Stimulated activated CD4-positive, alpha-beta T cell treated with anti-CD3 and anti-CD28 coated beads, Interleukin-4, amount 100 ng/mL, for 4 hours (primary cell): ENCODE results near the gene TFAP2E.

Experiments used
- DNase-seq, 2 experiments: peaks; one replicate each; pipeline ENCODE4 v3.0.0-alpha.2; 2020

TFAP2E gene

DNA sequence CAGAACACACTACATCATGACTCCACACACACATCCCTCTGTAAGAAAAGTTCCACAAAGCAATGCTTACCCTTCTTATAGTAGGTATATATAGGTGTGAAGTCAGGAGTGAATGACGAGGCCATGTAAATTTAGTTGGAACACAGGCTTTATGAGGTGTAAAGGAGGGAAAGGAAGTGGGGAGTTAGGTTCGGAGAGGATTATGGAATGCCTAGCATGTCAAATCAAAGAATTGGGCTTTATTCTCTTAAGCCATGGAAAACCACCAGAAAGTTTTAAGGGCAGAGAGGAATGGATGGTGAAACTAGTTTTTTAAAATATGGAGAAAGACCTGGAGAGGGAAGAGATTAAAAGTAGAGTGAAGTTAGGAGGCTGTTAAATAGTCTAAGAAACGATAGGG is 26.3 kb downstream of the TFAP2E start:
- no peak for DNase-seq

DNA sequence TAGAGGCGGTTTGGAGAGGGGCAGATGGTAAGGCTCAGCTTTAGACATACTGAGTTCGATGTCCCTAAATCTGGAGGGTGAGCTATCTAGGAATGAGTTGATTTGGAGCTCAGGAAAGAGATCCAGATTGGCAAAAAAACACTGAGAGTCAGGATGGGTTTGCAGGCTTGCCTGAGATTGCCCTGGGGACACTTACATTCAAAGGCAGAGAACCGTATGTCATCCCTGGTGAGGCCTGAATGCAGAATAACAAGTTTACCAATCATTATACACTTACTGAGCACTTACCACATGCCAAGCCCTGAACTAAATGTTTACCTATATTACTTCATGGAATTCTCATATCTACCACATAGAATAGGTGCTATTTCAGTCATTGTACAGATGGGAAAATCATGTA is 27.5 kb downstream of the TFAP2E start:
- DNase-seq: no peak

DNA sequence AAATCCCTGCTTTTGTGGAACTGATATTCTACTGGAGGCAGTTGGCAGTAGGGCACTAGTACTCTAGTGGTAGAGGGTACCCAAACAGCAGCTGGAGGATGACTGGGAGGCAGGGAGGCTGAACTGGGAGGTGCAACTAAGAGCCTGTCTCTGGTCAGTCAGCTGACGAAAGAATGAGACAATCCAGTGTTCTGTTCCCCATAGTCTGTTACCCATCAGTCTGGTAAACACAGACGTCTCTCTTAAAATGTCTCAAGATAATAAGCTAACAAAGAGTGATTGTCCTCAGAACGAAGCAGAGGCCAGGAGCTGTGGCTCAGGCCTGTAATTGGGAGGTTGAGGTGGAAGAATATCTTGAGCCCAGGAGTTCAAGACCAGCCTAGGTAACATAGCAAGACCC is 30.4 kb downstream of the TFAP2E start:
- DNase-seq: no peak

DNA sequence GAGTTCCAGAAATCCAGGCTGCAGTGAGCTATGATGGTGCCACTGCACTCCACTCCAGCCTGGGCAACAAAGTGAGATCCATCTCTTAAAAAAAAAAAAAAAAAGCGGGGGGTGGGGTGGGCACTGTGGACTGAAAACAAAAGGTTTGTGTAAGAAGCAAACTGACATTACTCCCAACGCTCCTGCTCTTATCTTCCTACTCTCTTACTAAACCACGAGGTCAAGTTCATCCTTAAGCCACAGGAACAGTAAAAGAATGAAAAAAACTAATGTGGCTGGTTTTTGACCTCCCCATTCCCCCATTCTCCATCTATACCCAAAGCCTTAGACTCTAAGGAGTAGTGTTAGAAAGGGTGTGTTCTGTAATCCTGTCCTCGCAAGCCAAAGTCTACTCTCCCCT is 30.8 kb downstream of the TFAP2E start:
- DNase-seq: no peak

DNA sequence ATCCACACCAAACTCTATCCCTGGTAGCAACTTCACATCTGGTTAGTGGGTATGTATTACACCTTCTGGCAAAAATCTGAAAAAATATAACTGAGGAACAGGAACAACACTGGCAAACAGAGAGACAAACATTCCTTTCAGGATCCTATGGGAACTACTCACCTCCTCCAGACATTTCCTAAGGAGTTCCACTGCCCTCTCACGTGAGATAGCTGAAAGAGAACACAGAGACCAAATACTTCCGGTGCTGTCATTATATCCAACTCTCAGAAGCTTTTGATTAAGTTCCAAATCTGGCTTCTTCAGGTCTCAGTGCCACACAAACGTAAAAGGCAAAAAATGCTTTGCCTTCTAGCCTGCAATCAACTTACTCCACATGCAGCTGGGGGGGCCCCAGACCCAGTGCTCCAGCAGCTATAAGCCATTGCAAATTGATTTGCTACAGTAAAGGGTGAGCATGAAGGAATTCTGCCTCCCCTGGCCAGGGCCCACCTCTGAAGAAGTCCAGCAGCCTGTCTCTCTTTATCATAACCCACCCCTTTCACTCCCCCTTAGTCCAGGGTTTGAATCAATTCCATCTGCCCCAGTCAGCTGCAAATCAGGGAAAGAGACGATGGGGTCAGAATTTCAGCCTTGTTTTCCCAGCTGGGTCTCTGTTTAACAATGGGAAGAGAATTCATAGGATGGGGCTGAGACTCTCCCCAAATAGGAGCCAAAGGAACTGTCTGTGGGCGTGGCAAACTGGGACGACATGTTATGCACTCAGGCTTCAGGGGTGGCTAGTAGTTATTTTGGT is 32.2 kb downstream of the TFAP2E start:
- DNase-seq: no peak

DNA sequence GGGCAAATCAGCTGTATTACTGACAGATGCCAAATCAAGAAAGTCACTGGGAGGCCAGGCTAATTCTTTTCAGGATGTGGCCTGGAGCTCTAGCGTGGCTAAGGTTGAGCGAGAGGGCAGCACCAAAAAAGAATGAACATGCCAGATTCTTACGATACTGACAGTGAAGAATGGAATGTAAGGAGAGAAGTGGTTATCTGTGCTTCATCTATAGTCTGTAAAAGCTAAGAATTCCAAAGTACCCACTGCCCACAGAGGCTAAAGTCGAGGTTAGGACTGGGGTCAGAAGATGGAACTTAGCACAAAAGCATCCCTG is 32.7 kb downstream of the TFAP2E start:
- DNase-seq: no peak

DNA sequence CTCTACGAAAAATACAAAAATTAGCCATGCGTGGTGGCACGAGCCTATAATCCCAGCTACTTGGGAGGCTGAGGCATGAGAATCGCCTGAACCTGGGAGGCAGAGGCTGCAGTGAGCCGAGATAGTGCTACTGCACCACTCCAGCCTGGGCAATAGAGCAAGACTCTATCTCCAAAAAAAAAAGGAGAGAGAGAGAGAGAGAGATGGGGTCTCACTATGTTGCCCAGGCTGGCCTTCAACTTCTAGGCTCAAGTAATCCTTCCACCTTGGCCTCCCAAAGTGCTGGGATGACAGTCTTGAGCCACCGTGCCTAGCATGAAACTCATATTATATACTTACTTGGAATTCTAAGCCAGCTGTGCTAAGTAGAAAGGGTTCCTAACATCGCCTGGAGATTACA is 38.5 kb downstream of the TFAP2E start:
- DNase-seq: no peak

DNA sequence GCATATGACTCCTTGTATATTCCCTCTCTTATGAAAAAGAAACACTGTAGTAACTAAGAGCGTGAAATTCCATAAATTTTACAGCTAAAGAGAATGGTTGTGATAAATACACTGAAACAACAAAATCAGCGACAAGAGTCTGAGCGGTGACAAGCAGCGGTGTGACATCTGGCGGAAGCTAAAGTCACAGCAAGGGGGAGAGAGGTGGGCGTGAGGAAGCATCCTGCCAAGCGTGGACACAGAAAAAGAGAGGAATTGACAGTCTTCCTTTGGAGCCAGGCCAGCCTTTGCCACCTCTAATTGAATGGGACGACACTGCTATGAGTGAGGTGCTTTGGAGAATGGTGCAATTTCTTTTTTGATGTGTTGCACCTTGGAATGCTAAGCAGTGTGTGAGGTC is 42.3 kb downstream of the TFAP2E start:
- no peak for DNase-seq

DNA sequence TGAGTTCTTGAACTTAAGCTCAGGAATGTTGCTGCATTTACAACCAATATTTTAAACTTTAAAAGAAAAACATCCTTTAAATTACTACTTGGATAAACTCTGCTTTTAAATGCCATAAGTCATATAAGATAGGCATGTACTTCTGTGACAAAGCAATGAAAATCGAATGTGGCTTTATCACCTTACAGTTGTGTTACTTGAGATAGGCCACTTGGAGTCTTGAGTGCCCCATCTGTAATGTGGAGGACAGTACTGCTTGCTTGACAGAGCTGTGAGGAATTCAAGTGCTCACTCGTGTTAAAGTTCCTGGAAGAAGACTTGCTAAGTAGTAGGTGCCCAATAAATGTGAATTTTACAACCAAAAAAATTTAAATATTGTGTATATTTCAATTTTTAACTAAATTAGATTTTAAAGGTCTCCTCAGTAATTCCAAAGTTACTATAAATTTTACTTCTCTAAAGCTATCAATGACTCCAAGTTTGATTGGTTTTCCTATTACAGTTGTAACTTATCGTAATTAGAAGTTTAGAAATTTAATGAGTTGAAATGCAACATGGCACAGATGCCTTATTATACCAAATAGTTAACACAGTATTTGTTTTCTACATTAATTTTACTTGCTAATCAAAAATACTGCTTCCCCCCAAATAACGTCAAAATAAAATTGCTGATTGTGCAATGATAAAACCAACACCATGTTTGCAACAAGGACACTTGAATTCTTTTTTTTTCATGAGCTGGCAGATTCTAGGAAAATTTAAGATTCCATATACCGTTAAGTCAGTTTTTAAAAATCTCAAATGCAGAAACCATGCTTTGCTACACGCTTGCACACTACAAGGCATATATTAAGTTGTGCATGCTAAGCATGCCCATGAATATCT is 46.4 kb downstream of the TFAP2E start:
- no peak for DNase-seq

DNA sequence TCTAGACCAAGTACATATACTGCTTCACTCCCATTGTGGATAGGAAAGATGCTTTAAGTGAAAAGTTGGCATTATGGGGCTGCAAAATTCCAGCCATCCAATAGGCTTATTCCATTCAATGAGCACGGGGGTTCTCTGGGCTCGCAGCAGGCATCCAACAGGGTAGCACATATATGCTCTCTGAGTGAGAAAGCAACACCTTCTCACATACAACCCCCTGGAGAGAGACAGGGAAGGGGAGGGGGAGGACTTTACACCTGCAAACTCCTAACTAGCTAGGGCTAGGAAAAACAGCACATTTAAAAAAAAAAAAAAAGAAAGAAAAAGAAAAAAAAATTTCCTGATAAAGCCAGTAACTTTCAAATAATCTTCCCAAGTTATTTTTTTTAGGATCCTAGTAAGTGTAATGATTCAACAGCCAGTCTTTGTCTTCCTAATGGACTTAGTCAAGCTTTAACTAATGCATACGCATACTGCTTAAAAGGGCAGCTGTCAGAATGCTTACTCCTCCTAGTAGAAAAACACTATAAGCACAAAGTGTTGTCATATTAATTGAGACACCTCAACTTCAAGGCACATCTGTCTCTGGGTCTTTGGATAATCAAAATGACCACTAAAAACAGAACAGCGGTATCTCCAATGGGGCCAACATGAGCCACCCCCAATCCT is 49.5 kb downstream of the TFAP2E start:
- DNase-seq: no peak

DNA sequence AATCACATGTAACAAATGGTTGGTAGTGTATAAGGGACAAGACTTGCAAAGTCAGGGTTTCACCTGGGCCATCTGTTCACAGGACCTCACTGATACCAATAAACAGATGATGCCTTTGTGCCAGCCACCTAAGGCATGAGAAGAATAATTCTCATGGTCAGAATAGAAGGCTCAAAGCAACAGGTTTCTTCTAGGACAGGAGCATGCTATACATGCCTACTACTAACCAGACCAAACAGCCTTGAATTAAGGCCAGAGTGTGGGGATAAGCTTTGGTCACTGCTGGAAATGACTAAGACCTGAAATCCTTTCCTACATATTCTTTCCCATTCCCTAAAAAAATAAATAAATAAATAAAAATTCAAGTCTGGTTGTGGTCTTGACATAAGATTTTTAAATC is 50.7 kb downstream of the TFAP2E start:
- DNase-seq: no peak

DNA sequence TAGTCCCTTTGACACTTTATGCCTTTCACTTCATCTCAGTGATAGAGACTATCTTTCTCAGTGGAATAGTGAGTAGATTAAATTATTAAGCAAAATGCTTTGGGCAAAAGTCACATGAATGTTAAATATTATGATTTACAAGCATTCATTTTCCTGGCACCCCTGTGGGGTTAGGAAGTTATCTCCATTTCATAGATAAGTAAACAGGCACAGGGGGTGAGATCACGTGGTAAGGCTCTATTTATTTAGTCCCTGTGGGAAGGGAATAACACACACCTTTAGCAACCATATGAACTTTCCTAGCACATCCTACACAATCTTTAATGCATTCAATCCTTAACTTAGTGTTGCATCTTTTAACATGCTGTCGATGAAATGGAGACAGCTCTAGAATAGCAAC is 55.9 kb downstream of the TFAP2E start:
- no peak for DNase-seq

DNA sequence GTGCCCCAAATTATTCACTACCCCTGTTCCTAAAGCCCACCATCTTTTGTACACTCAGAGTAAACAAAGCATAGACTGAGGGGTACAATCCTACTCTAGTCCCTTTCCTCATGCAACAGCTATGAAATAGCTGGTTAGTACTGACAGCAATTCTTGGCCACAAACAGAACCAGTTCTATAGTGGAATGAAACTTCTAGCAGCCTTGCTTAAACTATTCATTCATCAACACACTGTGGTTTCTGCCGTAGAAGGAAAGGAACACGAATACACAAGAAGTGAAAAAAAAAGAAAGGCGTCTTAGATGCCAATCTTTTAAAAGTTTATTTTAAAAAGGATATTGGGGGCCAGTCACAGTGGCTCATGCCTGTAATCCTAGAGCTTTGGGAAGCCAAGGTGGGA is 58.3 kb downstream of the TFAP2E start:
- no peak for DNase-seq

DNA sequence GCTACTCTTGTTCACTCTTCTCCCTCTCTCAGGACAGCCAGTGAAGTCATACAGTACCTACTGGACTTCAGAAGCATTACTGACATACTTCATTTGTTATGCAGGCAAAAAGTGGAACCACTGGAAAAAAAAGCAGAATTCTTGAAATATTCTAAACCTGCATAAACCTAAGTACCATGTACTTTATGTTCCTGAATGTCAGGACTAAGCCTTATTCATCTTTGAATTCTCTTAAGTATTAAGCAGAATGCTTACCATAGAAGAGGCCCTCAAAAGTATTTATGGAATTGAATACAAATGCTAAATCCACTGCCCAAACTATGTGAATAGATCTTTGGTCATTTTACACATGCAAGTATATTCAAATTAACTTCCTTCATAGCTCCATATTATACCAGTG is 60.4 kb downstream of the TFAP2E start:
- DNase-seq: no peak

DNA sequence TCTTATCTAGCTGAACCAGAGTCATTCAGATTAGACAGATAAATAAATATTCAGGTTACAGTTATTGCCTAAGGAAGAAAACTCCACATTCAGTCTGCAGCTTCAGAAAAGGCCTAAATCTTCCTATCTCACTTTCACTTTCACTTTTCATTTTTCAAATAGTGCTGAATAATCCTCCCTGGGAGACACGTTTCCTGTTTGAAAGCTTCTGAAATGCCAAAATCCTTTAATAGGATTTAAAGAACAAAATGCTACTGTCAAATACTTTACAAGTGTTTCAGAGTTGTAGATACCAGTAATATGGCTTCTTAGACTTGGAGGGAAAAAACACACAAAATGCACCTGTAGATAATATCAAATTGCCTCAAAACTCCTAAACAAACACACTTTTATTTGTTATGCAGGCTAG is 64.3 kb downstream of the TFAP2E start:
- DNase-seq: no peak

DNA sequence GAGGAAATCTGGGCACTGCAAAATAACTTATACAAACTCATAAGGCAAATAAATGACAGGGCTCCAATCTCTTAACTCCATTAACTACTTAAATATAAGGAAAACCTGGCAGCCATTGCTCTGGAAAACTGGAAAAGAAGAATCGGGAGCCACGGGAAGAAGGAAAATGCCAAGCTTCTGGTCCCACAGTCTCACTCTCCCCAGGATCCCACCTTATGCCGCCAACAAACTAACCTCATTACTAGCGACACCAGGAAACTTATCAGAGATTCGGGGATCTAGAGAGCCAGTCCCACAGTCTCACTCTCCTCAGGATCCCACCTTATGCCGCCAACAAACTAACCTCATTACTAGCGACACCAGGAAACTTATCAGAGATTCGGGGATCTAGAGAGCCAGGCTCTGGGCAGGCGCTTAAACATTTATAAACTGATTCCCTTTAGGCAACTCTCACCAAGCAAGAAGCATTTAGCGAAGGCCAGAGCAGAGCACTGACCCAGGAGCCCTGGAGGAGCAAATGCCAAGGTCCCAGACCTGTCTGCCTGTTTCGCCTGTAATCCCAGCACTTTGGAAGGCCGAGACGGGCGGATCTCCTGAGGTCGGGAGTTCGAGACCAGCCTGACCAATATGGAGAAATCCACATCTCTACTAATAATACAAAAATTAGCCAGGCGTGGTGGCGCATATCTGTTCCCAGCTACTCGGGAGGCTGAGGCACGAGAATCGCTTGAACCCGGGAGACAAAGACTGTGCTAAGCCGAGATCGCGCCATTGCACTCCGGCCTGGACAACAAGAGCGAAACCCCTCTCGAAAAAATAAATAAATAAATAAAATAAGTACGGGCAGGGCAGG is 67.5 kb downstream of the TFAP2E start:
- DNase-seq: no peak

DNA sequence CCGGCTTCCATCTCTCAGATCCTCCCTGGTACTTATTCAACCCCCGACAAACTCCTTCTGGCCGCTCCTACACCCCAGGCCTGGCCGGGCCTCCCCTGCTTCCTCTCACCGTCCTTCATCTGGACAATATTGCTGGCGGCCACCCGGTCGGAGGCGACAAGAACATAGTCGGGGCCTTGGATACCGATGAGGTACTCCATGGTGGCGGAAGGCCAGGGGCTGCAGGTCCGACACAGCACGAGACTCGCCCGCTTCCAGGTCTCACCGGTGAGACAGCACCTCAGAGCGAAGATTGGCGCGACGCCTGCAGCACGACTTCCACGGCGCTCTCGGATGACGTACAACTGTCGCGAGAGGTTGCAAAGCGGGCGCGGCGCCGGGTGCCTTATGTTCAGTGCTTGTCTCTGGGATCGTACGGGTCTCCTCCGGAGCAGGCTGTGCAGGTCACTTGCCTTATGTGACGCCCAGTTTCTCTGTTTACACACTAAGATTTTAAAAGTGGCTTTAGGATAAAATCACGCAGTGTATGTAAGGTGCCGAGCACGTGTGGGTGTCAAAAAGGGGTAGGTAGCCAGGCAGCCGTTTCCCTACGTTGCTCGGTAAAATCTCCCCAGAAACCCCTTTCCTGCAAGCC is 68.2 kb downstream of the TFAP2E start, which contains the start of gene PSMB2:
PSMB2 (minus strand) TSS at position 294 of the 634 bp plus-strand sequence; CDS start at position 200, 94 bp downstream.
- DNase-seq: peak; percentile 94 to 97

DNA sequence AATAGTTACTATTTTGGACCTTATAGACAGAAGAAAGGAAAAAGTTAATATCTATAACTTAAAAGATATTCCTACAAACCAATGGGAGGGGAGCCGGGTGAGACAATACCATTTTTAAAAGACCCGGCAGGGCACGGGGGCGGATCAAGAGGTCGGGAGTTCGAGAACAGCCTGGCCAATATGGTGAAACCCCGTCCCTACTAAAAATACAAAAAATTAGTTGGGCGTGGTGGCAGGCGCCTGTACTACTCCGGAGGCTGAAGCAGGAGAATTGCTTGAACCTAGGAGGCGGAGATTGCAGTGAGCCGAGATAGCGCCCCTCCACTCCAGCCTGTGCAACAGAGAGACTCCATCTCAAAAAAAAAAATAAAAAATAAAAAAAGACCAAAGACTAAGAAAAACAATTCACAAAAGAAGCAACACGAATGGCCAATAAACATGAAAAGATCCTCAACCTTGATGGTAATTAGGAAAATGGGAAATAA is 69.4 kb downstream of the TFAP2E start:
- DNase-seq: no peak

DNA sequence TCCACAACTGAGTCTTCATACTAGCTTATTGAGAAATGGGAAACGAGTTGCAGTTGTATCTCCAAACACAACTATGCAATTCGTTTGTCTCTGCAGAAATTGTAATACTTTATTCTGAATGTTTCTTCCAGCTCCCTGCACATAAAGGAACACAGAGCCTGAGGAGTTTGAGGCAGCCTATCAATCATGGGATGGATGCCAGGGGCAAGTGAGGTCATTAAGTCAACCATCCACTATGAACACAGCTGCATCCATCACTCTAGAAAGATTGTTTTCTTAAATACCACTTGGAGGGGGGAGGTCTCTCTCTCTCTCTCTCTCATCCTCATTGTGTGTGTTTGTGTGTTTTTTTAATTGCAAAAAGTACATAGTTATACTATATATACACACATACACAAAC is 71.1 kb downstream of the TFAP2E start:
- no peak for DNase-seq
